Tibial nerve (tissue), 4 donors: ENCODE measurements around the gene IGIP. TPM values are rescaled to one million over a fixed set of nuclear protein-coding genes. Genes with fewer than 3 reads are reported as not detected.

Experiments used
- DNase-seq, 2 donors: peaks; one replicate each; pipeline ENCODE4 v3.0.0-alpha.2; 2019; ENCODE audit warnings: low spot score in 2 of 2
- H3K27ac ChIP-seq, 4 donors: fragments of 200-600 bp; sonication (generic) in 3 of 4; one replicate each; pipeline ENCODE4 v1.5.1; 2017 to 2019; ENCODE audit warnings: mild to moderate bottlenecking in 1 of 4
- H3K27me3 ChIP-seq, 2 donors: fragments of 200-600 bp; sonication (generic) in 1 of 2; one replicate each; pipeline versions ENCODE4 v1.5.1 to v1.6.0; 2017 to 2019
- H3K36me3 ChIP-seq, 3 donors: fragments of 200-600 bp; sonication (generic); one replicate each; pipeline ENCODE4 v1.5.1; 2018 to 2019
- H3K4me1 ChIP-seq, 4 donors: fragments of 200-600 bp; sonication (generic) in 3 of 4; one replicate each; pipeline ENCODE4 v1.5.1; 2017 to 2019
- H3K4me3 ChIP-seq, 4 donors: fragments of 200-600 bp; sonication (generic) in 3 of 4; one replicate each; pipeline ENCODE4 v1.5.1; 2017 to 2019; ENCODE audit warnings: mild to moderate bottlenecking in 1 of 4, moderate library complexity in 1 of 4
- H3K9me3 ChIP-seq, 4 donors: fragments of 200-600 bp; sonication (generic) in 3 of 4; one replicate each; pipeline ENCODE4 v1.5.1; 2017 to 2019
- CTCF ChIP-seq, 5 experiments: fragments of 200-600 bp in 3 of 5; fragments of 450-650 bp in 2 of 5; sonication (generic) in 3 of 5; IDR thresholded peaks; one replicate each; pipeline ENCODE4 v1.5.1; 2016 to 2019; ENCODE audit warnings: antibody characterized with exemption in 5 of 5, mild to moderate bottlenecking in 3 of 5, moderate library complexity in 2 of 5
- EP300 ChIP-seq, 2 donors: sonication (generic); formaldehyde crosslinking; IDR thresholded peaks; one replicate each; pipeline ENCODE4 v1.6.1; 2017; ENCODE audit warnings: antibody characterized with exemption in 2 of 2, mild to moderate bottlenecking in 1 of 2
- POLR2A ChIP-seq, 2 donors: fragments of 450-650 bp; IDR thresholded peaks; one replicate each; pipeline ENCODE4 v1.6.1; 2017; ENCODE audit warnings: antibody characterized with exemption in 2 of 2, mild to moderate bottlenecking in 2 of 2, moderate library complexity in 2 of 2
- WGBS, 2 donors: methylation state at CpG; one replicate each; pipeline ENCODE4 v1.1.5; 2018; 5-methylcytosine and 5-hydroxymethylcytosine counted together
- total RNA-seq, 4 donors: library from RNA; depleted of rRNA; stranded (reverse); fragments of >200 nt; gene quantifications; one replicate each; pipeline ENCODE4 v1.1.0, GENCODE V29; 2016

The IGIP gene
- 10 to 100 TPM; 16.5 to 28.6 (median 27.1) TPM for total RNA-seq

- TF ChIP-seq POLR2A (IDR thresholded peaks at IDR 0.05) (no peak), CTCF (IDR thresholded peaks at IDR 0.05) (no peak), EP300 (IDR thresholded peaks at IDR 0.05) (no peak)
- H3K4me1 ChIP-seq: peaks cover 0 to 42% (median 0%) of the 10 kb centered on the region in 4 donors
- 96 to 98% methylated on average over 4 of the region's 4 CpGs for WGBS, 2 donors
These were observed at the start of gene IGIP for GRCh38 chr5:140125637-140126036. Gene IGIP (plus strand): TSS chr5:140125937. CDS start chr5:140128477, 2,540 bp downstream.

GRCh38 chr5:140076142-140076541 lies 49.6 kb upstream of the IGIP start:
- Histone ChIP-seq H3K36me3 (no peaks in the 10 kb centered on the region), H3K4me1 (peaks cover 0 to 4% (median 0%) of the 10 kb centered on the region in 4 donors), H3K4me3 (no peak overlapping the region), H3K9me3 (no peaks in the 10 kb centered on the region), H3K27me3 (no peaks in the 10 kb centered on the region), H3K27ac (no peak overlapping the region)
- WGBS, 2 donors: 94 to 97% methylated on average over 1 of the region's 1 CpG
- no peak for TF ChIP-seq EP300 (IDR thresholded peaks at IDR 0.05)
- no peak for DNase-seq

More at GRCh38 chr5:140125637-140126036, at the start of gene IGIP:
- no peaks in the 10 kb centered on the region for H3K36me3 ChIP-seq
- H3K27me3 ChIP-seq: no peaks in the 10 kb centered on the region
- H3K4me3 ChIP-seq: no peak within 1 kb of the TSS
- no peaks in the 10 kb centered on the region for H3K9me3 ChIP-seq
- no peak within 1 kb of the TSS for H3K27ac ChIP-seq
- no peak for DNase-seq

DNA sequence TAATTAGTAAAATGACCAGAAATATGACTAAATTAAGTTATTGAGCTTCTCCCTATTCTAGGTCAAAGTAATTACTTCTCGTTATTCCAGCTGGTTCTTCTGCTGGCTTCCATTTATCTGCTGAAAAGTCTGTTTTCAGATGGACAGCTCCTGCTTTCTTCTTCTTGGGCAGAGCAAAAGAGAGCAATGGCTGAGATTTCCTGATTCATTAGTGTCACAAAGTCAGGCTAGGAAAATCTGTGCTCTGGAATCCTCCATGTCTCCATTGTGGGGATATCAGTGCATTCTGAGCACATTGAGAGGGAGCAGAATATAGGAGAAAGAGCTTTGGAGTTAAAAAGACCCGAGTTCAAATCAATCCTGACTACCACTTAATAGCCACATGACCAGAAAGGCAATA lies 48.9 kb upstream of the IGIP start:
- H3K36me3 ChIP-seq: no peaks in the 10 kb centered on the region
- no peaks in the 10 kb centered on the region for H3K27me3 ChIP-seq
- no peaks in the 10 kb centered on the region for H3K9me3 ChIP-seq
- peaks cover 0 to 4% (median 0%) of the 10 kb centered on the region in 4 donors for H3K4me1 ChIP-seq
- no peak for DNase-seq
- TF ChIP-seq CTCF (IDR thresholded peaks at IDR 0.05): no peak
- no peak overlapping the region for H3K27ac ChIP-seq
- H3K4me3 ChIP-seq: no peak overlapping the region
- WGBS, 2 donors: 53 to 63% methylated on average over 2 of the region's 2 CpGs

- Histone ChIP-seq H3K36me3 (no peaks in the 10 kb centered on the region), H3K4me1 (peaks cover 0 to 4% (median 0%) of the 10 kb centered on the region in 4 donors), H3K27me3 (no peaks in the 10 kb centered on the region), H3K27ac (no peak overlapping the region), H3K4me3 (no peak overlapping the region), H3K9me3 (no peaks in the 10 kb centered on the region)
- no peak for TF ChIP-seq CTCF (IDR thresholded peaks at IDR 0.05)
- TF ChIP-seq POLR2A (IDR thresholded peaks at IDR 0.05): no peak
- no peak for TF ChIP-seq EP300 (IDR thresholded peaks at IDR 0.05)
- WGBS, 2 donors: 69 to 79% methylated on average over 1 of the region's 1 CpG
- no peak for DNase-seq
These were observed 42.6 kb upstream of the IGIP start for GRCh38 chr5:140083120-140083519.

GRCh38 chr5:140083650-140084049 lies 42.1 kb upstream of the IGIP start:
- 96% methylated on average over 1 of the region's 1 CpG for WGBS, 2 donors
- Histone ChIP-seq H3K27me3 (no peaks in the 10 kb centered on the region), H3K4me3 (no peak overlapping the region), H3K27ac (no peak overlapping the region), H3K4me1 (peaks cover 0 to 4% (median 0%) of the 10 kb centered on the region in 4 donors), H3K9me3 (no peaks in the 10 kb centered on the region), H3K36me3 (no peaks in the 10 kb centered on the region)
- no peak for DNase-seq
- no peak for TF ChIP-seq EP300 (IDR thresholded peaks at IDR 0.05)
- no peak for TF ChIP-seq CTCF (IDR thresholded peaks at IDR 0.05)
- no peak for TF ChIP-seq POLR2A (IDR thresholded peaks at IDR 0.05)

- Histone ChIP-seq H3K27ac (no peak overlapping the region), H3K27me3 (no peaks in the 10 kb centered on the region), H3K4me1 (peaks cover 0 to 4% (median 0%) of the 10 kb centered on the region in 4 donors), H3K4me3 (no peak overlapping the region), H3K9me3 (peaks cover 0 to 4% (median 0%) of the 10 kb centered on the region in 4 donors), H3K36me3 (no peaks in the 10 kb centered on the region)
- WGBS, 2 donors: 16 to 34% methylated on average over 4 of the region's 4 CpGs
- TF ChIP-seq POLR2A (IDR thresholded peaks at IDR 0.05) (no peak), CTCF (IDR thresholded peaks at IDR 0.05) (no peak), EP300 (IDR thresholded peaks at IDR 0.05) (no peak)
- DNase-seq: no peak
These were observed 41.2 kb upstream of the IGIP start for GRCh38 chr5:140084541-140084940.
